Ishikawa (cell line): ENCODE data around the gene GPAT3.

Experiments used
- EP300 ChIP-seq: IDR thresholded peaks from 2 replicates; pipeline ENCODE4 v1.6.1; 2012; ENCODE audit warnings: borderline replicate concordance
- TAF1 ChIP-seq: IDR thresholded peaks from 2 replicates; pipeline ENCODE4 v1.6.1; 2012; ENCODE audit warnings: low read depth, mild to moderate bottlenecking
- YY1 ChIP-seq: IDR thresholded peaks from 2 replicates; pipeline ENCODE4 v1.6.1; 2012; ENCODE audit warnings: low read depth

DNA sequence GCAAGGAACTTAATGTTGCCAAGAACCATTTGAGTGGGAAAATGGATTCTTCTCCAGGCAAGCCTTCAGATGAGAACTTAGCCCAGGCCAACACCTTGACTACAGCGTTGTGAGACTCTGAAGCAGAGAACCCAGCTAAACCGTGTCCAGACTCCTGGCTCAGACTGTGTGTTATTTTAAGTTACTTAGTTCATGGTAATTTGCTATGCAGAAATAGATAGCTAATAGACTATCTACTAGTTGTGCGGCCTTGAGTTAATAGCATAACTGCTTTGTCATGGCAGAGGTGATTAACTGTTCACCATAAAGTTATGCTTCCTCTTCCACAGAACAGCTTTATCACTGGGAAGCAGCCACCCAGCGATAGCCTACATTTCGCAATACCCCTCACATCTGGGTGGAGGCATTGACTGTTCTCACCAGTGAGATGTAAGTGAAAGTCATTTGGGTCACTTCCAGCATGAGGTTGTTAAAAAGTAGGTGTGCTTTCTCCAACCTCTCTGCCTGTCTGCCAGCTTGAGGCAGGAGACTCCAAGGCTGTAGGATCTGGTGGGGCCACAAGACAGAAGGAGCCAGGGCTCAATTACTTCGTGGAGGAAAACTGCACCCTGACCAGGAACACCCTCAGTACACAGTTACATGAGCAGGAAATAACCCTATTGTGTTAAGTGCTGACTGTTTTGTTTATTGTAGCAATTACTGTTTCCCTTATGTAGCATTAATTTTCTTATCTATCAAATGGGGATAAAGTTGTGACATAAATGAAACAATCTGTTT, 94.2 kb downstream of the GPAT3 start:
- TF ChIP-seq TAF1, result no peak
- TF ChIP-seq EP300, result no peak
- no peak for TF ChIP-seq YY1
